K562 (cell line): ENCODE data around the gene CCL22.

Experiments
- CBX8 ChIP-seq: fragments of 200-600 bp; sonication (generic); IDR thresholded peaks from 2 replicates; pipeline ENCODE4 v1.6.1; 2012; ENCODE audit warnings: borderline replicate concordance, mixed run types, low read depth, mild to moderate bottlenecking, moderate library complexity, mixed read lengths, low read length, control low read depth, inconsistent platforms; ENCODE audit not compliant: poor library complexity, severe bottlenecking; ENCODE audit errors: extremely low read depth
- CREM ChIP-seq: IDR thresholded peaks from 2 replicates; pipeline ENCODE4 v1.6.1; 2014; ENCODE audit warnings: antibody characterized with exemption, low read depth
- CTCF ChIP-seq, 3 experiments: IDR thresholded peaks in 2 of 3; conservative IDR thresholded peaks in 1 of 3; 2 replicates each; pipeline ENCODE4 v1.5.1; 2011 to 2012; ENCODE audit warnings: low read length in 3 of 3, mild to moderate bottlenecking in 3 of 3, control low read depth in 2 of 3, improper control_type of control experiment in 1 of 3, inconsistent platforms in 1 of 3, low read depth in 1 of 3, mixed read lengths in 1 of 3, moderate library complexity in 1 of 3; ENCODE audit not compliant: insufficient read depth in 2 of 3
- EZH2 ChIP-seq: IDR thresholded peaks from 2 replicates; pipeline ENCODE4 v1.6.1; 2012; ENCODE audit warnings: low read depth, mild to moderate bottlenecking, inconsistent platforms, low read length, borderline replicate concordance
- SMARCC2 ChIP-seq: fragments of 450-650 bp; IDR thresholded peaks from 2 replicates; pipeline ENCODE4 v1.6.1; 2017; ENCODE audit warnings: antibody characterized with exemption, moderate library complexity, mild to moderate bottlenecking, low read depth
- USF2 ChIP-seq: sonication (generic); formaldehyde crosslinking; IDR thresholded peaks from 2 replicates; pipeline ENCODE4 v1.5.0; 2020; ENCODE audit warnings: missing genetic modification reagents

DNA sequence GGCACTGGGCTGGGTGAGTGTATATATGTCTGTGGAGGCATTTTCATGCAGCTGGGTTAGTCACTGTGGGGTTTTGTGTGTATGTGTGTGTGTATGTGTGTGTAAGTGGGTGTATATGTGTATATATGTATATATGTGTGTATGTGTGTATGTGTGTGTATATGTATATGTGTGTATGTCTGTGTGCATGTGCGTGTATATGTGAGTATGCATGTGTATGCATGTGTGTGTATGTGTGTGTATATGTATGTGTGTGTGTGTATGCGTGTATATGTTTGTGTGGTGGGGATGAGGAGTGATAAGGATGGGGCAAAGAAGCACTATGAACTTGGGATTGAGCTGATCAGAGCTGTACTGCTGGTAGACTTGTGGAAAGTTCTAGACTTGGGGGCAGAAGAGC is 45.1 kb upstream of the CCL22 start:
- TF ChIP-seq CTCF (IDR thresholded peaks at IDR 0.05 in 2 of 3, conservative IDR thresholded peaks at IDR 0.05 in 1 of 3; ENCODE audit: insufficient read depth in 2 of 3, low read depth in 1 of 3, low read length in 3 of 3), result no peak
- no peak for TF ChIP-seq CREM
- TF ChIP-seq CBX8, result no peak
- no peak for TF ChIP-seq USF2 (CRISPR knock-in tag)
- no peak for TF ChIP-seq EZH2
- TF ChIP-seq SMARCC2, result no peak
